Caco-2 (cell line): ENCODE data around the gene ZSCAN2. TPM values are rescaled to one million over a fixed set of nuclear protein-coding genes. Genes with fewer than 3 reads are reported as not detected.

Experiments
- BruUV-seq: library from RNA; stranded (reverse); fragments of 400-500 nt; replicated peaks from 2 replicates; lab custom pipeline; 2021; lab: Mats Ljungman, UMichigan
- CTCF ChIA-PET: fragments of 300-600 bp; sonication (Branson Sonifier 250); formaldehyde crosslinking; loops from one replicate; lab custom pipeline; 2022; ENCODE audit warnings: antibody characterized with exemption; lab: Charles Lee
- POLR2A ChIA-PET: fragments of 300-600 bp; sonication (Branson Sonifier 250); formaldehyde crosslinking; loops from one replicate; lab custom pipeline; 2022; ENCODE audit warnings: antibody characterized with exemption; lab: Charles Lee
- DNase-seq, 2 experiments: peaks; one replicate each; pipeline versions ENCODE4 v3.0.0 to v3.0.0-alpha.2; 2020 to 2022
- H3K27me3 ChIP-seq: replicated peaks from 2 replicates; pipeline ENCODE4 v1.6.0; 2011; ENCODE audit warnings: low read length; ENCODE audit not compliant: control insufficient read depth, insufficient read depth
- H3K36me3 ChIP-seq: 2 replicates; pipeline ENCODE4 v1.5.1; 2011; ENCODE audit warnings: low read length; ENCODE audit not compliant: control insufficient read depth, insufficient read depth
- H3K4me1 ChIP-seq: fragments of 250-450 bp; sonication (Bioruptor Pico); 2 replicates; pipeline ENCODE4 v1.5.1; 2020; ENCODE audit warnings: mild to moderate bottlenecking
- H3K4me3 ChIP-seq: 2 replicates; pipeline ENCODE4 v1.5.1; 2011; ENCODE audit warnings: low read depth, mild to moderate bottlenecking, control low read depth, low read length
- H3K9me3 ChIP-seq: fragments of 250-450 bp; sonication (Bioruptor Pico); 2 replicates; pipeline ENCODE4 v1.5.1; 2020; ENCODE audit warnings: mild to moderate bottlenecking, moderate library complexity
- H3K27ac Mint-ChIP-seq: one replicate; pipeline ENCODE4 v1.8.0; 2022; ENCODE audit warnings: mixed read lengths; ENCODE audit not compliant: unreplicated experiment
- H3K27me3 Mint-ChIP-seq: one replicate; pipeline ENCODE4 v1.8.0; 2022; ENCODE audit warnings: mixed read lengths; ENCODE audit not compliant: insufficient read depth, unreplicated experiment
- H3K36me3 Mint-ChIP-seq: one replicate; pipeline ENCODE4 v1.8.0; 2022; ENCODE audit warnings: mild to moderate bottlenecking, mixed read lengths; ENCODE audit not compliant: insufficient read depth, unreplicated experiment
- H3K4me1 Mint-ChIP-seq: one replicate; pipeline ENCODE4 v1.8.0; 2022; ENCODE audit warnings: low read depth, mixed read lengths; ENCODE audit not compliant: unreplicated experiment
- H3K4me3 Mint-ChIP-seq: one replicate; pipeline ENCODE4 v1.8.0; 2022; ENCODE audit warnings: mild to moderate bottlenecking, moderate library complexity, mixed read lengths; ENCODE audit not compliant: unreplicated experiment
- H3K9me3 Mint-ChIP-seq: one replicate; pipeline ENCODE4 v1.8.0; 2022; ENCODE audit warnings: mixed read lengths; ENCODE audit not compliant: unreplicated experiment
- intact Hi-C: fragments of 100-400 bp; cut with micrococcal nuclease; formaldehyde crosslinking; loops from one replicate; pipeline ENCODE4 v1.10.0; 2022; ENCODE audit not compliant: unreplicated experiment
- total RNA-seq: library from RNA; stranded (reverse); gene quantifications from 2 replicates; pipeline ENCODE4 v1.2.3, GENCODE V29; 2022
- TF ChIP-seq, protein P1 (sequence below), 2 experiments: fragments of 200-600 bp in 1 of 2; IDR thresholded peaks; 1 replicate in 1 of 2; 2 replicates in 1 of 2; pipeline versions ENCODE4 v1.5.1 to v1.8.0; 2011 to 2022; ENCODE audit warnings: antibody characterized with exemption in 1 of 2, control low read depth in 1 of 2, inconsistent platforms in 1 of 2, low read depth in 1 of 2, low read length in 1 of 2, mild to moderate bottlenecking in 1 of 2, moderate library complexity in 1 of 2; ENCODE audit not compliant: insufficient read depth in 1 of 2, severe bottlenecking in 1 of 2, unreplicated experiment in 1 of 2

ZSCAN2 gene
- total RNA-seq, 1 experiment from 2014 or later: 12.9 TPM

DNA sequence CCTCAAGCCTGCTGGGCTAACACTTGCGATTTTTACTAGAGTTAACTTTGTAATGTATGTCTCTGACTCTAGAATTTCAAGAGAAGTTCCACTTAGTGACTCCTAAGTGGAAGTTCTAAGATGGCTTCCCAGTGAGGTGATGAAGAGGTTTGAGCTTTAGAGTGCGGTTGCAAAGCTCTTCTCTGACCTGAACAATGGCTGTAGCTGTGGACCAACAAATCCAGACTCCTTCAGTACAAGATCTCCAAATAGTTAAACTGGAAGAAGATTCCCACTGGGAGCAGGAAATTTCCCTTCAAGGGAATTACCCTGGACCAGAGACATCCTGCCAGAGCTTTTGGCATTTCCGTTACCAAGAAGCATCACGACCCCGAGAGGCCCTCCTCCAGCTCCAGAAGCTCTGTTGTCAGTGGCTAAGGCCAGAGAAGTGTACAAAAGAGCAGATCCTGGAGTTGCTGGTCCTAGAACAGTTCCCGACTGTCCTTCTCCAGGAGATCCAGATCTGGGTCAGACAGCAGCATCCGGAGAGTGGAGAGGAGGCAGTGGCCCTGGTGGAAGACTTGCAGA lies 31.0 kb downstream of the ZSCAN2 start:
- no peaks in the 10 kb centered on the region for H3K9me3 Mint-ChIP-seq

GRCh38 chr15:84633311-84634227 lies 32.8 kb downstream of the ZSCAN2 start:
- ChIA-PET CTCF (interaction anchor here (1.1 to 2.1 kb wide), 2 partner anchors 33 to 34 kb away, joined by 3 to 10 read pairs; partner anchors contain the start of gene ZSCAN2), POLR2A (interaction anchor here (0.5 kb wide), 1 partner anchor 70 kb away, joined by 7 read pairs; no protein-coding TSS in a partner anchor)
- BruUV-seq: no TSS peak
- Histone ChIP-seq H3K27me3 (no peaks in the 10 kb centered on the region), H3K9me3 (no peaks in the 10 kb centered on the region), H3K4me3 (peak overlapping the region; percentile 70), H3K4me1 (0 out of 2 replicates have a peak, but pooled peaks cover 7% of the 10 kb centered on the region), H3K36me3 (no peaks in the 10 kb centered on the region)
- Mint-ChIP-seq H3K9me3 (no peaks in the 10 kb centered on the region), H3K27ac (peak overlapping the region; percentile 74), H3K36me3 (peaks cover 25% of the 10 kb centered on the region), H3K4me3 (peak overlapping the region; percentile 91), H3K4me1 (no peaks in the 10 kb centered on the region), H3K27me3 (no peaks in the 10 kb centered on the region)
- intact Hi-C loops: no loop called here
- peak; percentile 65 to 72 for DNase-seq
- TF ChIP-seq, protein P1, sequence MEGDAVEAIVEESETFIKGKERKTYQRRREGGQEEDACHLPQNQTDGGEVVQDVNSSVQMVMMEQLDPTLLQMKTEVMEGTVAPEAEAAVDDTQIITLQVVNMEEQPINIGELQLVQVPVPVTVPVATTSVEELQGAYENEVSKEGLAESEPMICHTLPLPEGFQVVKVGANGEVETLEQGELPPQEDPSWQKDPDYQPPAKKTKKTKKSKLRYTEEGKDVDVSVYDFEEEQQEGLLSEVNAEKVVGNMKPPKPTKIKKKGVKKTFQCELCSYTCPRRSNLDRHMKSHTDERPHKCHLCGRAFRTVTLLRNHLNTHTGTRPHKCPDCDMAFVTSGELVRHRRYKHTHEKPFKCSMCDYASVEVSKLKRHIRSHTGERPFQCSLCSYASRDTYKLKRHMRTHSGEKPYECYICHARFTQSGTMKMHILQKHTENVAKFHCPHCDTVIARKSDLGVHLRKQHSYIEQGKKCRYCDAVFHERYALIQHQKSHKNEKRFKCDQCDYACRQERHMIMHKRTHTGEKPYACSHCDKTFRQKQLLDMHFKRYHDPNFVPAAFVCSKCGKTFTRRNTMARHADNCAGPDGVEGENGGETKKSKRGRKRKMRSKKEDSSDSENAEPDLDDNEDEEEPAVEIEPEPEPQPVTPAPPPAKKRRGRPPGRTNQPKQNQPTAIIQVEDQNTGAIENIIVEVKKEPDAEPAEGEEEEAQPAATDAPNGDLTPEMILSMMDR (IDR thresholded peaks at IDR 0.05; ENCODE audit: insufficient read depth in 1 of 2, low read depth in 1 of 2, low read length in 1 of 2, severe bottlenecking in 1 of 2, unreplicated experiment in 1 of 2): no peak

More for the DNA sequence above, 31.0 kb downstream of the ZSCAN2 start:
- H3K27ac Mint-ChIP-seq: peak overlapping the region; percentile 93
- 0 out of 2 replicates have a peak, but pooled peaks cover 7% of the 10 kb centered on the region for H3K4me1 ChIP-seq
- ChIA-PET CTCF (interaction anchor here (1.4 to 1.5 kb wide), 2 partner anchors 31 to 33 kb away, joined by 6 read pairs; partner anchors contain the start of gene ZSCAN2), POLR2A (interaction anchor here (0.5 to 1.4 kb wide), 4 partner anchors 22 to 31 kb away, joined by 3 to 5 read pairs (median 4); partner anchors contain the start of gene ZSCAN2)
- no peak for DNase-seq
- H3K9me3 ChIP-seq: no peaks in the 10 kb centered on the region
- H3K36me3 ChIP-seq: no peaks in the 10 kb centered on the region
- H3K4me3 ChIP-seq: peak overlapping the region; percentile 52
- H3K36me3 Mint-ChIP-seq: peaks cover 17% of the 10 kb centered on the region
- H3K27me3 Mint-ChIP-seq: no peaks in the 10 kb centered on the region
- peak overlapping the region; percentile 94 for H3K4me3 Mint-ChIP-seq
- no peaks in the 10 kb centered on the region for H3K4me1 Mint-ChIP-seq
- BruUV-seq: TSS peak; percentile 48
- H3K27me3 ChIP-seq: no peaks in the 10 kb centered on the region
- intact Hi-C loops: loop anchor here (1.0 kb wide), 2 partner anchors 23 to 31 kb away; partner anchors contain the start of gene WDR73
- TF ChIP-seq, protein P1 (IDR thresholded peaks at IDR 0.05; ENCODE audit: insufficient read depth in 1 of 2, low read depth in 1 of 2, low read length in 1 of 2, severe bottlenecking in 1 of 2, unreplicated experiment in 1 of 2): no peak
